Activated T-helper 9 cell treated with anti-CD3 and anti-CD28 coated beads, Interleukin-2, amount 50 U/mL, for 16 hours (primary cell): Measurements from ENCODE around the gene ATG7.
"Not testable (repeated sequence)": the region's sequence is repeated elsewhere in the genome, so short reads cannot be mapped to it uniquely, and the experiment has no call there.

ENCODE experiments used
- DNase-seq: peaks from one replicate; pipeline ENCODE4 v3.0.0-alpha.2; 2020; ENCODE audit warnings: low read depth

The ATG7 gene

DNA sequence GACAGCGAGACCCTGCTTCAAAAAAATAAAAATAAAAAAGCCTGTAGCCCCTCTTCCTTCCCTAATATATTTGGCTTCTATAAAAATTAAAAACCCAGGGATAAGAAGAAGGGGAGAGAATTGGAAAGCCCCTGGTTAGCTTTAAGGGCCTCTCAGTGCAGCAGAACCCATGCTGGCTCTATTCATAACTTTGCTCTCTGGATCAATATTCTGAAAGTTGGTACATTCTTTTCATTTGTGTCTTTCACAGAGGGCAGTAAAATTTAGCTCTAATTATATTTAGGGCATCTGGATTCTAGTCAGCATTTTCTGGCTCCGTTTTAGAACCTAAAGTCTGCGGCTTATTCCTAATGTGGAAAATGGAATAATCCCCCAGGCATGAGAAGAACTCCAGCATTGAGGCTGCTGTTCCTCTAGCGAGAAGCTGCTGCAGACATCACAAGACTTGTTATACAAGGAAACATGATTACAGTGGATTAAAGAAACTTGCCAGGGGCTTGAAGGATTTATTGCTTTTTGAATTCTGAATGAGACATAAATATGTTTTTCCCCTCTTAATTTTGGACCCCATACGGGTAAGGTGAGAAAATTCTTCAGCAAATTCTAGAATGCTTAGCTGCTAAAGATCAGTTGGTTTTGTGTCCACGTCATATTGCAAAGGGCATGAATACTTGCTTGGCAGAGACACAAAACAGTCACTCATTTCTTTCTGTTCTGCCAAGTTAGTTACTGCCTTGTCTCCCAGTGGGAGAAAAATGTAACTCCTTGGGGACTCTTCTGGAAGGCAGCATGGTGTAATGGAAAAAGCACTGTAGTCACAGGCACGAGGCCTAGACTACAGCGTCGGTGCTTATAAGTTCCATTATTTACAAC lies 193.8 kb downstream of the ATG7 start:
- no peak for DNase-seq

GRCh38 chr3:11467875-11468274 lies 195.7 kb downstream of the ATG7 start:
- DNase-seq, result no peak

- DNase-seq, result no peak
Measured at GRCh38 chr3:11470031-11470853, 198.0 kb downstream of the ATG7 start.

- DNase-seq, result no peak
Measured at GRCh38 chr3:11475324-11475723, 203.1 kb downstream of the ATG7 start.

GRCh38 chr3:11476735-11477144 lies 204.5 kb downstream of the ATG7 start:
- no peak for DNase-seq

GRCh38 chr3:11477407-11477911 lies 205.3 kb downstream of the ATG7 start:
- no peak for DNase-seq

DNA sequence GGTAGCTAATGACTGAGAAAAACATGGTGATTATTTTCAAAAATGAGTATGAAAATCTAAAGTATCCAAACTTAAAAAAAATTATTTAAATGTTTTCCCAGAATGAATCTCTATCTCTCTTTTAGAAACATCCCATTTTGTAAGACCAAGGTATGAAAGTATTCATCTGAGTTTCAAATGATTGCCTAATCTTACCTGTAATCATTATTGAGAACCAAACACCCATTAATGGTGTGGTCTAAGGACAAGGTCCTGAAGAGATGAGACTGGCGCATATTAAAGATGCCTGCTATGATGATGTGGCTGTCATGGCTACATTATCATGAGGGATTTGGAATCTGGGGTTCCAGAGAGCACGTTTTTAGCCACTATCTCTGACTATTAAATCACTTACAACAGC lies 206.0 kb downstream of the ATG7 start:
- DNase-seq, result no peak

DNA sequence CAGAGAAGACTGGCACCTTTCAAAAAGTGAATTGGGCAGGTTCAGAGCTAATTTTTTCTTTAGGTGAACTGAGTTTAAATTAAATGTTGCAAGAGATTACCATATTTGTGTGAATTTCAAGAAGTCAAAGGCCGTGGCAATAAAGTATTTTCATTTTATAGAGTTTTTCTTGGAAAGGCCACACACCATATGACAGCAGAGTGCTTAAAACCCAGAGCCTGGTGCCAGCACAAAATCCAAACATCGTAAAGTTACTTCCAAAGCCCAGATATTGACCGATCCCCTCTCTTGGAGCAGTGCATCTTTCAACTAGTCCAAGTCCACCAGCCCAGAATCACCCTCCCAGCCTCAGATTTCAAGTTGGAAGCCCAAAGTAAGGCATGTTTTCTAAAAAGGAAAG lies 207.0 kb downstream of the ATG7 start:
- DNase-seq, result no peak

GRCh38 chr3:11480663-11481298 lies 208.6 kb downstream of the ATG7 start:
- DNase-seq, result no peak

DNA sequence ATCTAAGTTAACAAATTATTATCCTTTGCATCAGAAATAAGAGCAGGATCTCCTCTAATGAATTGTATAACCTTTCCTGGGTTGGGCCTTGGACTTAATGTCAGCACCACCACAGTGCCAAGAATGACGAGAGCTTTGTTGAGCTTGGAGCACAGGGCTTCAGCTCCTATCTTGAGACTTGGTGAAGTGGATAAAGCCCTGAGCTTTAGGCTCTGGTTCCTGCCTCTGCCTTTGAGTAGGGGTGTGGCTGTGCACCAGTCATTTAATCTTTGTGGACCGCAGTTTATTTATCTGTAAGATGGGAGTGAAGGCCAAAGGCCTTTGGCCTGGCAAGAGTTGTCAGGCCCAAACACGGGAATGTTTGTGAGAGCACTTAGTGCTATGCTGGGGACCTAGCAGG lies 209.4 kb downstream of the ATG7 start:
- no peak for DNase-seq

- no peak for DNase-seq
Measured at GRCh38 chr3:11482021-11482420, 209.8 kb downstream of the ATG7 start.

GRCh38 chr3:11488356-11488755 lies 216.2 kb downstream of the ATG7 start:
- DNase-seq, result not testable (repeated sequence)

DNA sequence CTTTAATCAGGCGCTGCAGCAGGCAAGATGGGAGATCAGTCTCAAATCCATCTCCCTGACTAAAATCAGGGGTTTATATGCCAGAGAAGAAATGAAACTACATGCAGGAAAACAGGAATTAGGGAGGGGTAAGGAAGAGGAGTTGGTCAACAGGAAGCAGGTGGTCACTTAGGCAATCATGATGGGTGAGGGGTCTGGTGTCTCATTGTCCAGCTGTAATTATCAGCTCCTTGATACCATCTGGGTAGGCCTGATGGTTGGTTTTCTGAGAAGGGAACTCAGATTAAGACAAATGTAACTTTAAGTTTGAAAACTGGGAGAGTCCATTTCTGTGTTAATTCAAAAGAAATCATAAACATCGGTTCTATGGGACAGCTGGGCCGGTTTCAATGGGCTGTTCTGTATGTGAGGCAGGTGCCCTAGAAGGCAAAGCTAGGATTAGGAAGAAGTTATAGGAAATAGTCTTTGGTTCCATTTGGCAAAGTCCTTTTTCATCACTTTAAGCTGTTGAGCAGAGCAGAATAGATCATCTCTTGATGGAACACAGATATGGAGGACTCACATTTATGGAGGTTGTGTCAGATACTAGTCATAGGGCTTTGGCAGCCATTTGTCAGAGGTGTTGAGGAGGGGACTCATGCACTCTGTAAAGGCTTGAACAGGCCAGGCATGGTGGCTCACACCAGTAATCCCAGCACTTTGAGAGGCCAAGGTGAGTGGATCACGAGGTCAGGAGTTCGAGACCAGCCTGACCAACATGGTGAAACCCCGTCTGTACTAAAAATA lies 222.1 kb downstream of the ATG7 start:
- no peak for DNase-seq

- no peak for DNase-seq
Measured at GRCh38 chr3:11495948-11496557, 223.9 kb downstream of the ATG7 start.

DNA sequence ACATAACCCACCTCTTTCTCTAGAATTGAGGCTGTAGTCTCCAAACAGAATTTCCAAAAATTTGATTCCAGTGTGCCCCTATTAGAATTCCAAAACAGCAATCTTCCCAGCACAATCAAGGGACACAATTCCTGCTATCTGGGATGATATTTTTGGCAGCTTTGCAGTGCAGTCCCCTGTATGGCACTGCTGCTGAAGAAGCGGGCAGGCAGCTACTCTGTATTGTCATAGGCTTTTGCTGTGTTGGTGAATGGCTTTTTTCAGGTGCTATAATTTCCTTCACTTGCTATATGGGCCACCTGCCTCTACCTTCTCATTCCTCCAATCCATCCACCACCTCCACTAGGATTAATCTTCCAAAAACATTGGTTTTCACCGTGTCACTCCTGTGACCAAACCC lies 226.0 kb downstream of the ATG7 start:
- no peak for DNase-seq

DNA sequence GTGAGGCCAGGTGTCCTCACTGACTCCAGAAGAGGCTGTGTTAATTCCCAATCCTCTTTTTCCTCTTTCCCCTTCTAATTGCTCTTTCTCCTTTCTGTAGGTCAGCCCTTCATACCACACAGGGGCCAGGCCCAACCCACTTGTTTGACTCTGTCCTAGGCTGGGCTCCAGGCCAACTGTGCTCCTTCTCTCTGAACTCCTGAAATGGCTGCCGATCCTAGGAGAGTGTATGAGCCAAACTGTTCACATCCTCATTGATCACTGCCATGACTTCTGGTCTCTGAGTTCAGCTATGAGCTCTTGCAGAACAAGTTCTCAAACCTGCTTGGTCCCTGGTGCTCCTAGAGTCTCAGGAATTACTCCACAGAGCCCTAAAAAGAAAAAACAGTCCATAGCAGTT lies 226.4 kb downstream of the ATG7 start:
- no peak for DNase-seq

GRCh38 chr3:11499144-11499543 lies 226.9 kb downstream of the ATG7 start:
- DNase-seq, result no peak

- not testable (repeated sequence) for DNase-seq
Measured at GRCh38 chr3:11502413-11502812, 230.2 kb downstream of the ATG7 start.

DNA sequence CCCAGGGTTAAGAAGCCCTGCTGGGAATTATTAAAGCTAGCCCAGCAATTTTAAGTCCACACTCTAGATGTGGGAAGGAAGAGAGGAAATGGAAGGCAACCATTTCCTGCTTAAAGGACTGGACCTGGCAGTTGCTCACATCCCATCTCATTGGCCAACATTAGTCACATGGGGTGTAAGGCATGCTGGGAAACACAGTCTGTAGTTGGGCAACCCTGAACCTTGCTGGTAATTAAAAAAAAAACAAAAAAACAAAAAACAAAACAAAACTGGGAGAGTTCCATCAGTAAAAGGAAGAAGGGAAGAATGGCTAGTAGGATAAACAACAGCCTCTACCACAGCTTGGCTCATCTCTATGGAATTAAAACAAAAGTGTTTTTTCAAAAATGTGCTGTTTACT lies 235.5 kb downstream of the ATG7 start:
- no peak for DNase-seq

- DNase-seq, result no peak
Measured at GRCh38 chr3:11508346-11509172, 236.4 kb downstream of the ATG7 start.
